ENCODE results near the gene PFKM. TPM values are rescaled to one million over a fixed set of nuclear protein-coding genes. Genes with fewer than 3 reads are reported as not detected.

Gene PFKM
- 10 to 100 TPM; 29.1 to 35.9 TPM for total RNA-seq

GRCh38 chr12:48119078-48119833 lies at the start of gene PFKM:
PFKM (plus strand) TSS chr12:48119364; CDS start chr12:48122775, 3,411 bp downstream.
- no peaks in the 10 kb centered on the region for H3K36me3 Mint-ChIP-seq (ENCODE audit: insufficient read depth in 2 of 2)
- DNase-seq: peak; percentile 73 to 84
- peaks cover 26% of the 10 kb centered on the region for H3K4me1 Mint-ChIP-seq (ENCODE audit: low read depth)
- H3K27ac Mint-ChIP-seq: peak within 1 kb of the TSS; percentile 83
- H3K4me3 Mint-ChIP-seq: peak within 1 kb of the TSS; percentile 96 to 100
- ATAC-seq (replicated peaks in 1 of 2): peak; percentile 100
- H3K27me3 Mint-ChIP-seq (ENCODE audit: low read depth): peaks cover 12% of the 10 kb centered on the region
- H3K9me3 Mint-ChIP-seq: no peaks in the 10 kb centered on the region

- H3K9me3 Mint-ChIP-seq: no peaks in the 10 kb centered on the region
- peaks cover 7 to 35% of the 10 kb centered on the region in 2 donors for H3K36me3 Mint-ChIP-seq (ENCODE audit: insufficient read depth in 2 of 2)
- no peaks in the 10 kb centered on the region for H3K27me3 Mint-ChIP-seq (ENCODE audit: low read depth)
- no peak overlapping the region for H3K27ac Mint-ChIP-seq
- H3K4me3 Mint-ChIP-seq: no peak overlapping the region
- H3K4me1 Mint-ChIP-seq (ENCODE audit: low read depth): peaks cover 16% of the 10 kb centered on the region
- ATAC-seq (replicated peaks in 1 of 2): no peak
- no peak for DNase-seq
Measured at GRCh38 chr12:48070033-48070432, 49.1 kb upstream of the PFKM start.

GRCh38 chr12:48070731-48071130 lies 48.4 kb upstream of the PFKM start:
- DNase-seq: no peak
- no peaks in the 10 kb centered on the region for H3K9me3 Mint-ChIP-seq
- ATAC-seq (replicated peaks in 1 of 2): no peak

GRCh38 chr12:48071808-48072207 lies 47.4 kb upstream of the PFKM start:
- Mint-ChIP-seq H3K27ac (no peak overlapping the region), H3K36me3 (ENCODE audit: insufficient read depth in 2 of 2) (peaks cover 7 to 27% of the 10 kb centered on the region in 2 donors), H3K4me3 (no peak overlapping the region), H3K4me1 (ENCODE audit: low read depth) (peaks cover 15% of the 10 kb centered on the region), H3K9me3 (no peaks in the 10 kb centered on the region), H3K27me3 (ENCODE audit: low read depth) (no peaks in the 10 kb centered on the region)
- DNase-seq (no peak), ATAC-seq (replicated peaks in 1 of 2) (no peak)

More at GRCh38 chr12:48070731-48071130, 48.4 kb upstream of the PFKM start:
- H3K36me3 Mint-ChIP-seq (ENCODE audit: insufficient read depth in 2 of 2): peaks cover 7 to 33% of the 10 kb centered on the region in 2 donors
- no peak overlapping the region for H3K4me3 Mint-ChIP-seq
- H3K4me1 Mint-ChIP-seq (ENCODE audit: low read depth): peaks cover 16% of the 10 kb centered on the region
- no peaks in the 10 kb centered on the region for H3K27me3 Mint-ChIP-seq (ENCODE audit: low read depth)
- H3K27ac Mint-ChIP-seq: peak overlapping the region; percentile 29

GRCh38 chr12:48072266-48072665 lies 46.9 kb upstream of the PFKM start:
- H3K27ac Mint-ChIP-seq: no peak overlapping the region
- no peaks in the 10 kb centered on the region for H3K27me3 Mint-ChIP-seq (ENCODE audit: low read depth)
- H3K36me3 Mint-ChIP-seq (ENCODE audit: insufficient read depth in 2 of 2): peaks cover 5 to 30% of the 10 kb centered on the region in 2 donors
- no peak for DNase-seq
- peaks cover 11% of the 10 kb centered on the region for H3K4me1 Mint-ChIP-seq (ENCODE audit: low read depth)
- H3K4me3 Mint-ChIP-seq: no peak overlapping the region
- no peaks in the 10 kb centered on the region for H3K9me3 Mint-ChIP-seq
- no peak for ATAC-seq (replicated peaks in 1 of 2)

GRCh38 chr12:48074266-48074665 lies 44.9 kb upstream of the PFKM start:
- Mint-ChIP-seq H3K9me3 (no peaks in the 10 kb centered on the region), H3K27me3 (ENCODE audit: low read depth) (no peaks in the 10 kb centered on the region), H3K36me3 (ENCODE audit: insufficient read depth in 2 of 2) (peaks cover 4 to 32% of the 10 kb centered on the region in 2 donors), H3K4me1 (ENCODE audit: low read depth) (peaks cover 2% of the 10 kb centered on the region), H3K27ac (no peak overlapping the region), H3K4me3 (no peak overlapping the region)
- ATAC-seq (replicated peaks in 1 of 2) (no peak), DNase-seq (no peak)

GRCh38 chr12:48075832-48076231 lies 43.3 kb upstream of the PFKM start:
- H3K4me1 Mint-ChIP-seq (ENCODE audit: low read depth): no peaks in the 10 kb centered on the region
- DNase-seq (no peak), ATAC-seq (replicated peaks in 1 of 2) (no peak)
- peaks cover 3 to 24% of the 10 kb centered on the region in 2 donors for H3K36me3 Mint-ChIP-seq (ENCODE audit: insufficient read depth in 2 of 2)
- H3K27me3 Mint-ChIP-seq (ENCODE audit: low read depth): no peaks in the 10 kb centered on the region
- no peaks in the 10 kb centered on the region for H3K9me3 Mint-ChIP-seq
- H3K27ac Mint-ChIP-seq: no peak overlapping the region
- no peak overlapping the region for H3K4me3 Mint-ChIP-seq

GRCh38 chr12:48077111-48077510 lies 42.1 kb upstream of the PFKM start:
- Mint-ChIP-seq H3K4me3 (no peak overlapping the region), H3K9me3 (no peaks in the 10 kb centered on the region), H3K27ac (peak overlapping the region; percentile 13), H3K4me1 (ENCODE audit: low read depth) (no peaks in the 10 kb centered on the region), H3K36me3 (ENCODE audit: insufficient read depth in 2 of 2) (peaks cover 2 to 26% of the 10 kb centered on the region in 2 donors), H3K27me3 (ENCODE audit: low read depth) (no peaks in the 10 kb centered on the region)
- ATAC-seq (replicated peaks in 1 of 2) (no peak), DNase-seq (no peak)

- DNase-seq (no peak), ATAC-seq (replicated peaks in 1 of 2) (no peak)
- H3K4me1 Mint-ChIP-seq (ENCODE audit: low read depth): peaks cover 5% of the 10 kb centered on the region
- H3K9me3 Mint-ChIP-seq: no peaks in the 10 kb centered on the region
- peaks cover 2 to 29% of the 10 kb centered on the region in 2 donors for H3K36me3 Mint-ChIP-seq (ENCODE audit: insufficient read depth in 2 of 2)
- H3K4me3 Mint-ChIP-seq: no peak overlapping the region
- H3K27me3 Mint-ChIP-seq (ENCODE audit: low read depth): no peaks in the 10 kb centered on the region
- H3K27ac Mint-ChIP-seq: no peak overlapping the region
Measured at GRCh38 chr12:48078901-48079300, 40.3 kb upstream of the PFKM start.

GRCh38 chr12:48080285-48080684 lies 38.9 kb upstream of the PFKM start:
- Mint-ChIP-seq H3K4me1 (ENCODE audit: low read depth) (peaks cover 5% of the 10 kb centered on the region), H3K27me3 (ENCODE audit: low read depth) (no peaks in the 10 kb centered on the region), H3K27ac (no peak overlapping the region), H3K4me3 (no peak overlapping the region), H3K36me3 (ENCODE audit: insufficient read depth in 2 of 2) (peaks cover 0 to 29% of the 10 kb centered on the region in 2 donors), H3K9me3 (no peaks in the 10 kb centered on the region)
- ATAC-seq (replicated peaks in 1 of 2): no peak
- DNase-seq: no peak

GRCh38 chr12:48080821-48081220 lies 38.3 kb upstream of the PFKM start:
- Mint-ChIP-seq H3K4me3 (no peak overlapping the region), H3K9me3 (no peaks in the 10 kb centered on the region), H3K36me3 (ENCODE audit: insufficient read depth in 2 of 2) (peaks cover 0 to 29% of the 10 kb centered on the region in 2 donors), H3K4me1 (ENCODE audit: low read depth) (peaks cover 5% of the 10 kb centered on the region), H3K27ac (no peak overlapping the region), H3K27me3 (ENCODE audit: low read depth) (no peaks in the 10 kb centered on the region)
- no peak for DNase-seq
- no peak for ATAC-seq (replicated peaks in 1 of 2)

- Mint-ChIP-seq H3K4me1 (ENCODE audit: low read depth) (peaks cover 5% of the 10 kb centered on the region), H3K9me3 (no peaks in the 10 kb centered on the region)
- no peak for ATAC-seq (replicated peaks in 1 of 2)
Measured at GRCh38 chr12:48084066-48084465, 35.1 kb upstream of the PFKM start.

GRCh38 chr12:48084841-48085460 lies 34.2 kb upstream of the PFKM start:
- Mint-ChIP-seq H3K27me3 (ENCODE audit: low read depth) (no peaks in the 10 kb centered on the region), H3K4me1 (ENCODE audit: low read depth) (peaks cover 5% of the 10 kb centered on the region), H3K4me3 (no peak overlapping the region), H3K27ac (no peak overlapping the region), H3K9me3 (no peaks in the 10 kb centered on the region), H3K36me3 (ENCODE audit: insufficient read depth in 2 of 2) (peaks cover 0 to 29% of the 10 kb centered on the region in 2 donors)
- no peak for DNase-seq
- no peak for ATAC-seq (replicated peaks in 1 of 2)

More at GRCh38 chr12:48084066-48084465, 35.1 kb upstream of the PFKM start:
- no peak for DNase-seq
- Mint-ChIP-seq H3K4me3 (no peak overlapping the region), H3K27ac (no peak overlapping the region), H3K27me3 (ENCODE audit: low read depth) (no peaks in the 10 kb centered on the region), H3K36me3 (ENCODE audit: insufficient read depth in 2 of 2) (peaks cover 0 to 29% of the 10 kb centered on the region in 2 donors)
